ENCODE data around the gene SSNA1.
A peak's percentile ranks its signal among the peaks of the same experiment; 100 is the strongest.
"Not testable (repeated sequence)": the region's sequence is repeated elsewhere in the genome, so short reads cannot be mapped to it uniquely, and the experiment has no call there.

Gene SSNA1

GRCh38 chr9:137232510-137232909 lies 44.0 kb downstream of the SSNA1 start:
- Histone ChIP-seq H3K36me3 (replicated peaks) (no peaks in the 10 kb centered on the region), H3K9me3 (no peaks in the 10 kb centered on the region), H3K27me3 (ENCODE audit: low read depth) (no peaks in the 10 kb centered on the region), H3K4me1 (peaks cover 5% of the 10 kb centered on the region), H3K4me3 (no peak overlapping the region)
- in situ Hi-C loops (cut with MboI; ENCODE audit: low sequenced_read_pairs) = loop anchor here (25.0 kb wide), 1 partner anchor 445 kb away; the partner anchor contains the start of genes CCDC183 and TMEM141
- DNase-seq (ENCODE audit: low spot score in 2 of 2) = no peak

DNA sequence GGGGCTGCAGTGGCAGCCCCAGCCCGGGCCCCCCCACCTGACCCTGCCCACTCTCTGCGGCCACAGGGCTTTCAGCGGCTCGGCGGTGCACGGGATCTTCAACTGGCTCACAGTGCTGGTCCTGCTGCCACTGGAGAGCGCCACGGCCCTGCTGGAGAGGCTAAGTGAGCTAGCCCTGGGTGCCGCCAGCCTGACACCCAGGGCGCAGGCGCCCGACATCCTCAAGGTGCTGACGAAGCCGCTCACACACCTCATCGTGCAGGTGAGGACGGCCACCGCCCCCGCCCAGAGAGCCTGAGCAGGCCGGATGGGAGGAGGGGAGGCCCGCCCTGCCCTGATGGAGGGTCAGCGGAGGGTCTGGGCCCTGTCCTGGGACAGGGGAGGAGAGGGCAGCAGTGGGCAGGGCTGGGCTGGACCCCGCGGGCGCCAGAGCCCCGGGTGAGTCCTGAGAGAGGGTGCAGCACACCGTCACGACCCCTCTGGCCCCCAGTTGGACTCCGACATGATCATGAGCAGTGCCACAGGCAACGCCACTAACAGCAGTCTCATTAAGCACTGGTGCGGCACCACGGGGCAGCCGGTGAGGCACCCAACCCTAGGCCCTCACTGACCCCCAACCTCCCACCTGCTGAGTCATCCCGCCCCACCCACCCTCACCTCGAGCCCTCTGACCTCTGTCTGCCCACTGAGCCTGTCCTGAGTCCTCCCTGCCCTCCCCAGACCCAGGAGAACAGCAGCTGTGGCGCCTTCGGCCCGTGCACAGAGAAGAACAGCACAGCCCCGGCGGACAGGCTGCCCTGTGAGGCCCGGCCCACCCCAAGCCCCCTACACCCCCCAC lies 44.9 kb downstream of the SSNA1 start:
- no peak overlapping the region for H3K4me3 ChIP-seq
- in situ Hi-C loops (cut with MboI; ENCODE audit: low sequenced_read_pairs) = loop anchor here (25.0 kb wide), 1 partner anchor 446 kb away; the partner anchor contains the start of genes CCDC183 and TMEM141

DNA sequence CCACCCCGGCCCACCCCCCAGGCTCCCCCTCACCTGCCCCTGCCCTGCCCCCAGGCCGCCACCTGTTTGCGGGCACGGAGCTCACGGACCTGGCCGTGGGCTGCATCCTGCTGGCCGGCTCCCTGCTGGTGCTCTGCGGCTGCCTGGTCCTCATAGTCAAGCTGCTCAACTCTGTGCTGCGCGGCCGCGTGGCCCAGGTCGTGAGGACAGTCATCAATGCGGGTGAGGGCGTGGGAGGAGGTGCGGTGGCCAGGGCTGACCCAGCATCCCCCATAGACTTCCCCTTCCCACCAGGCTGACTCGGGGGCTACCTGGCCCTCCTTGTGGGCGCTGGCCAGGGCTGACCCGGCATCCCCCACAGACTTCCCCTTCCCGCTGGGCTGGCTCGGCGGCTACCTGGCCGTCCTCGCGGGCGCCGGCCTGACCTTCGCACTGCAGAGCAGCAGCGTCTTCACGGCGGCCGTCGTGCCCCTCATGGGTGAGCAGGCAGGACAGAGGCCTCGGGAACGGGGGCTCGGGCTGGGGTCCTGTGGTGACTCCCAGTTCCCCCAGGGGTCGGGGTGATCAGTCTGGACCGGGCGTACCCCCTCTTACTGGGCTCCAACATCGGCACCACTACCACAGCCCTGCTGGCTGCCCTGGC lies 45.7 kb downstream of the SSNA1 start:
- no peaks in the 10 kb centered on the region for H3K27me3 ChIP-seq (ENCODE audit: low read depth)
- H3K4me3 ChIP-seq = no peak overlapping the region
- DNase-seq (ENCODE audit: low spot score in 2 of 2) = no peak
- in situ Hi-C loops (cut with MboI; ENCODE audit: low sequenced_read_pairs) = loop anchor here (25.0 kb wide), 1 partner anchor 447 kb away; the partner anchor contains the start of genes CCDC183 and TMEM141
- peaks cover 11% of the 10 kb centered on the region for H3K4me1 ChIP-seq
- peaks cover 4% of the 10 kb centered on the region; the same call in 1 of the 2 replicates for H3K36me3 ChIP-seq (replicated peaks)
- no peaks in the 10 kb centered on the region for H3K9me3 ChIP-seq

More for the DNA sequence above, 44.9 kb downstream of the SSNA1 start:
- Histone ChIP-seq H3K27me3 (ENCODE audit: low read depth) (no peaks in the 10 kb centered on the region), H3K9me3 (no peaks in the 10 kb centered on the region), H3K4me1 (peaks cover 5% of the 10 kb centered on the region), H3K36me3 (replicated peaks) (no peaks in the 10 kb centered on the region)
- no peak for DNase-seq (ENCODE audit: low spot score in 2 of 2)

GRCh38 chr9:137234758-137235423 lies 46.4 kb downstream of the SSNA1 start:
- Histone ChIP-seq H3K4me3 (no peak overlapping the region), H3K36me3 (replicated peaks) (peaks cover 4% of the 10 kb centered on the region; the same call in 1 of the 2 replicates), H3K4me1 (peaks cover 11% of the 10 kb centered on the region), H3K9me3 (no peaks in the 10 kb centered on the region), H3K27me3 (ENCODE audit: low read depth) (no peaks in the 10 kb centered on the region)
- no peak for DNase-seq (ENCODE audit: low spot score in 2 of 2)
- in situ Hi-C loops (cut with MboI; ENCODE audit: low sequenced_read_pairs) = loop anchor here (25.0 kb wide), 1 partner anchor 448 kb away; the partner anchor contains the start of genes CCDC183 and TMEM141

- in situ Hi-C loops (cut with MboI; ENCODE audit: low sequenced_read_pairs) = loop anchor here (25.0 kb wide), 1 partner anchor 448 kb away; the partner anchor contains the start of genes CCDC183 and TMEM141
- Histone ChIP-seq H3K27me3 (ENCODE audit: low read depth) (no peaks in the 10 kb centered on the region), H3K9me3 (no peaks in the 10 kb centered on the region), H3K36me3 (replicated peaks) (peaks cover 4% of the 10 kb centered on the region; the same call in 1 of the 2 replicates), H3K4me3 (no peak overlapping the region), H3K4me1 (peaks cover 11% of the 10 kb centered on the region)
- no peak for DNase-seq (ENCODE audit: low spot score in 2 of 2)
Observed at GRCh38 chr9:137235424-137236237, 47.2 kb downstream of the SSNA1 start.

- Histone ChIP-seq H3K9me3 (no peaks in the 10 kb centered on the region), H3K36me3 (replicated peaks) (peaks cover 4% of the 10 kb centered on the region; the same call in 1 of the 2 replicates), H3K4me1 (peaks cover 11% of the 10 kb centered on the region), H3K27me3 (ENCODE audit: low read depth) (no peaks in the 10 kb centered on the region), H3K4me3 (peak overlapping the region; percentile 8; the same call in 1 of the 2 replicates)
- in situ Hi-C loops (cut with MboI; ENCODE audit: low sequenced_read_pairs) = loop anchor here (25.0 kb wide), 1 partner anchor 449 kb away; the partner anchor contains the start of genes CCDC183 and TMEM141
- DNase-seq (ENCODE audit: low spot score in 2 of 2) = peak; percentile 56 to 96
Observed at GRCh38 chr9:137236238-137236935, 47.9 kb downstream of the SSNA1 start.

DNA sequence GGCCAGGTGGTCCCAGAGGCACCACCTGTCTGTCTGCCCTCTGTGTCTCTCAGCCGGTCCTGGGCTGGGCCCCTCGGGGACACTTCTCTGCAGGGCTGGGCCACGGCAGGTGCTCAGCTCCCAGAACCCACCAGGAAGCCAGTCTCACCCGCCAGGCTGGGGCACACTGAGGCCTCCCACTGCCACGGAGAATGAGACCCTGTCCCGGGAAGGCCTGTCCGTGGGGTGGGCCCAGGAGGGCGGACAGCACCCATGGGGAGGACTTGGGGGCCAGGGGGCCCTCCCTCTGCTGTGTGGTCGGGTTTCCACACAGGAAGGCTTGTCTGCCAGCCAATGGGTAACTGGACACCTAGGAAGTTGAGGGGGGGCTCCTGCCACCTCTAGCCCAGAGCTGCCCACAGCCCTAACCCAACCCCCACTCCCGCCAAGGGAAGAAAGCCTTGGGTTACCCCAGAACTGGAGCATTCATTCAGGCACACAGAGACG lies 48.5 kb downstream of the SSNA1 start:
- H3K4me3 ChIP-seq = peak overlapping the region; percentile 8; the same call in 1 of the 2 replicates
- in situ Hi-C loops (cut with MboI; ENCODE audit: low sequenced_read_pairs) = loop anchor here (25.0 kb wide), 1 partner anchor 450 kb away; the partner anchor contains the start of genes CCDC183 and TMEM141
- H3K9me3 ChIP-seq = no peaks in the 10 kb centered on the region
- no peaks in the 10 kb centered on the region for H3K27me3 ChIP-seq (ENCODE audit: low read depth)
- peaks cover 8% of the 10 kb centered on the region for H3K36me3 ChIP-seq (replicated peaks)
- DNase-seq (ENCODE audit: low spot score in 2 of 2) = no peak
- peaks cover 11% of the 10 kb centered on the region for H3K4me1 ChIP-seq

- no peaks in the 10 kb centered on the region for H3K27me3 ChIP-seq (ENCODE audit: low read depth)
- peaks cover 11% of the 10 kb centered on the region for H3K4me1 ChIP-seq
- DNase-seq (ENCODE audit: low spot score in 2 of 2) = no peak
- H3K9me3 ChIP-seq = no peaks in the 10 kb centered on the region
- in situ Hi-C loops (cut with MboI; ENCODE audit: low sequenced_read_pairs) = loop anchor here (25.0 kb wide), 1 partner anchor 451 kb away; the partner anchor contains the start of genes CCDC183 and TMEM141
- H3K4me3 ChIP-seq = no peak overlapping the region
- H3K36me3 ChIP-seq (replicated peaks) = peaks cover 19% of the 10 kb centered on the region
Observed at GRCh38 chr9:137237759-137238726, 49.6 kb downstream of the SSNA1 start.

- Histone ChIP-seq H3K4me3 (peak overlapping the region; percentile 81), H3K4me1 (peaks cover 11% of the 10 kb centered on the region), H3K36me3 (replicated peaks) (peaks cover 30% of the 10 kb centered on the region)
- not testable (repeated sequence) for H3K9me3 ChIP-seq; H3K27me3 ChIP-seq (ENCODE audit: low read depth); DNase-seq (ENCODE audit: low spot score in 2 of 2)
- in situ Hi-C loops (cut with MboI; ENCODE audit: low sequenced_read_pairs) = loop anchor here (25.0 kb wide), 1 partner anchor 452 kb away; the partner anchor contains the start of genes CCDC183 and TMEM141
Observed at GRCh38 chr9:137239541-137240200, 51.2 kb downstream of the SSNA1 start.
